Measurements from ENCODE around the gene PA2G4.
A peak's percentile ranks its signal among the peaks of the same experiment; 100 is the strongest.

PA2G4 gene

DNA sequence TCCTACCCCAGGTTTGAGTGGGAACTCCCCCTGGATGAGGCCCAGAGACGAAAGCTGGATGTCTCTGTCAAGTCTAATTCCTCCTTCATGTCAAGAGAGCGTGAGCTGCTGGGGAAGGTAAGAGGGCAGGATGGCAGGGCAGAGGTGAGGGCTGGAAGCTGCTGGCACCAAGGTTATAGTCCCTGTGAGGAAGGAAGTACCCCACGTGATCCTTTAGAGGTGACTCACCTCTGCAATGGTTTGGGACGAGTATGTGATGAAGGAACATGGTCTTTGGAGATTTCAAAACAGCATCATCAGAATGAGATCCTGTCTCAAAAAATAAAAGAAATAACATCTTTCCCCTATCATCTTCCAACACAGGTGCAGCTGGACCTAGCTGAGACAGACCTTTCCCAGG lies 38.9 kb downstream of the PA2G4 start:
- no peak for TF ChIP-seq CTCF (IDR thresholded peaks at IDR 0.05)
- no peak for DNase-seq
- Mint-ChIP-seq H3K27ac (peak overlapping the region; percentile 87), H3K4me1 (peaks cover 5% of the 10 kb centered on the region), H3K9me3 (no peaks in the 10 kb centered on the region), H3K36me3 (ENCODE audit: low read depth) (peaks cover 63% of the 10 kb centered on the region), H3K4me3 (no peak overlapping the region), H3K27me3 (ENCODE audit: low read depth, poor library complexity) (peaks cover 3% of the 10 kb centered on the region)

GRCh38 chr12:56143870-56144269 lies 39.5 kb downstream of the PA2G4 start:
- Mint-ChIP-seq H3K4me1 (peaks cover 5% of the 10 kb centered on the region), H3K27me3 (ENCODE audit: low read depth, poor library complexity) (peaks cover 4% of the 10 kb centered on the region), H3K9me3 (no peaks in the 10 kb centered on the region), H3K36me3 (ENCODE audit: low read depth) (peaks cover 56% of the 10 kb centered on the region), H3K27ac (peak overlapping the region; percentile 87), H3K4me3 (no peak overlapping the region)
- TF ChIP-seq CTCF (IDR thresholded peaks at IDR 0.05): no peak
- DNase-seq: no peak

GRCh38 chr12:56145217-56145616 lies 40.9 kb downstream of the PA2G4 start:
- peaks cover 43% of the 10 kb centered on the region for H3K36me3 Mint-ChIP-seq (ENCODE audit: low read depth)
- TF ChIP-seq CTCF (IDR thresholded peaks at IDR 0.05): no peak
- H3K27ac Mint-ChIP-seq: peak overlapping the region; percentile 61
- no peak for DNase-seq
- H3K27me3 Mint-ChIP-seq (ENCODE audit: low read depth, poor library complexity): peaks cover 4% of the 10 kb centered on the region
- no peak overlapping the region for H3K4me3 Mint-ChIP-seq
- no peaks in the 10 kb centered on the region for H3K9me3 Mint-ChIP-seq
- peaks cover 5% of the 10 kb centered on the region for H3K4me1 Mint-ChIP-seq

DNA sequence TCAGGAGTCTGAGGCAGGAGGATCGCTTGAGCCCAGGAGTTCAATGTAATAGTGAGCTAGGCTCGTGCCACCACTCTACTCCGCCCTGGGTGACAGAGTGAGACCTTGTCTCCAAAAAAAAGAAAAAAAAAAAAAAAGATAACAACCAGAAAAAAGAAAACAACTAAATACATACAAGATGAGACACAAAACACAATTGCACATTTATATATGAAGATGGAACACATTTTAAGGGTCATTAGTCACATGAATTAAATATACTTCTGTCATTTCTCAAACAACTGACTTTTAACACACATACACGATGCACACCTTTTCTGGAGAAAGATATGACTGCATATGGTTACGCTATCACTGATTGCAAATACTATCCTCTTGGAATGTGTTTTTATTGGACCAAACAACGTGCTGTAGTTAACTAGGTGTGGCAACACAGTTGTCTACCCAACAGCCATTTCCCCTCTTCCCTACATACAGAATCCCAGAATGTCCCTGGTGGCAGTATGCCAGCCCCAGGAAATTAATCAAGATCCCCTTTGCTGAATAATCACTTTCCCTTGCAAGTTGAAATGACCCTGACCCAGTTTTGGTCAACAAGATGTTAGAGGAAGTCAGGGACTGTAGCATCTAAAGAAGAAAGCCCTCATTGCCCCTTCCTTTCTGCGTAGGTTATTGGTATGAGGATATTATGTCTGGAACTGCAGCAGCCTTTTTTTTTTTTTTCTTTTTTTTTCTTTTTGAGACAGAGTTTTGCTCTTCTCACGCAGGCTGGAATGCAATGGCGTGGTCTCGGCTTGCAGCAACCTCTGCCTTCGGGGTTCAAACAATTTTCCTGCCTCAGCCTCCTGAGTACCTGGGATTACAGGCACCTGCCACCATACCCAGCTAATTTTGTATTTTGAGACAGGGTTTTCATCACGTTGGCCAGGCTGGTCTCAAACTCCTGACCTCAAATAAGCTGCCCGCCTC lies 42.4 kb downstream of the PA2G4 start:
- no peak overlapping the region for H3K27ac Mint-ChIP-seq

GRCh38 chr12:56150563-56150962 lies 46.2 kb downstream of the PA2G4 start:
- Mint-ChIP-seq H3K9me3 (no peaks in the 10 kb centered on the region), H3K4me3 (peak overlapping the region; percentile 98), H3K27ac (no peak overlapping the region), H3K4me1 (peaks cover 41% of the 10 kb centered on the region), H3K36me3 (ENCODE audit: low read depth) (peaks cover 10% of the 10 kb centered on the region), H3K27me3 (ENCODE audit: low read depth, poor library complexity) (peaks cover 7% of the 10 kb centered on the region)
- DNase-seq: no peak
- no peak for TF ChIP-seq CTCF (IDR thresholded peaks at IDR 0.05)

More for the DNA sequence above, 42.4 kb downstream of the PA2G4 start:
- peaks cover 31% of the 10 kb centered on the region for H3K36me3 Mint-ChIP-seq (ENCODE audit: low read depth)
- no peak for DNase-seq
- H3K4me3 Mint-ChIP-seq: no peak overlapping the region
- H3K9me3 Mint-ChIP-seq: no peaks in the 10 kb centered on the region
- H3K4me1 Mint-ChIP-seq: peaks cover 11% of the 10 kb centered on the region
- peaks cover 4% of the 10 kb centered on the region for H3K27me3 Mint-ChIP-seq (ENCODE audit: low read depth, poor library complexity)
- TF ChIP-seq CTCF (IDR thresholded peaks at IDR 0.05): no peak
